Natural killer cell (primary cell): ENCODE results near the gene SH3BP2. TPM values are rescaled to one million over a fixed set of nuclear protein-coding genes. Genes with fewer than 3 reads are reported as not detected.

Experiments
- ATAC-seq, 3 donors: fragments of 150-1000 bp in 2 of 3; fragments of 200-7000 bp in 1 of 3; cut with Tn5 transposase; 1 replicate in 1 of 3; 2 replicates in 2 of 3; pipeline ENCODE4 v1.10.0; 2021; ENCODE audit warnings: mild to moderate bottlenecking in 2 of 3, moderate library complexity in 2 of 3
- DNase-seq, 2 donors: peaks; one replicate each; pipeline versions ENCODE4 v3.0.0 to v3.0.0-alpha.2; 2013 to 2021; ENCODE audit warnings: mixed read lengths in 1 of 2
- H3K27ac ChIP-seq: one replicate; pipeline ENCODE4 v1.5.1; 2013; ENCODE audit warnings: mild to moderate bottlenecking, low read length
- H3K27me3 ChIP-seq: one replicate; pipeline ENCODE4 v1.6.1; 2013; ENCODE audit warnings: low read length; ENCODE audit not compliant: control insufficient read depth, insufficient read depth
- H3K36me3 ChIP-seq: one replicate; pipeline ENCODE4 v1.6.1; 2013; ENCODE audit warnings: low read length; ENCODE audit not compliant: control insufficient read depth, insufficient read depth
- H3K4me1 ChIP-seq: one replicate; pipeline ENCODE4 v1.6.1; 2013; ENCODE audit warnings: low read length; ENCODE audit not compliant: control insufficient read depth, insufficient read depth
- H3K4me3 ChIP-seq: one replicate; pipeline ENCODE4 v1.5.1; 2013; ENCODE audit warnings: low read length
- H3K9me3 ChIP-seq: one replicate; pipeline ENCODE4 v1.6.1; 2013; ENCODE audit warnings: low read length; ENCODE audit not compliant: control insufficient read depth, insufficient read depth
- H3K27ac Mint-ChIP-seq, 2 donors: one replicate each; pipeline ENCODE4 v1.8.0; 2022; ENCODE audit warnings: mild to moderate bottlenecking in 2 of 2, mixed read lengths in 2 of 2, moderate library complexity in 1 of 2
- H3K27me3 Mint-ChIP-seq, 2 donors: one replicate each; pipeline ENCODE4 v1.8.0; 2022; ENCODE audit warnings: low read depth in 2 of 2, mixed read lengths in 2 of 2
- H3K36me3 Mint-ChIP-seq: one replicate; pipeline ENCODE4 v1.8.0; 2022; ENCODE audit warnings: mixed read lengths
- H3K4me1 Mint-ChIP-seq, 2 donors: one replicate each; pipeline ENCODE4 v1.8.0; 2022; ENCODE audit warnings: mixed read lengths in 2 of 2
- H3K4me3 Mint-ChIP-seq: one replicate; pipeline ENCODE4 v1.8.0; 2022; ENCODE audit warnings: mild to moderate bottlenecking, moderate library complexity, mixed read lengths
- H3K9me3 Mint-ChIP-seq, 2 donors: one replicate each; pipeline ENCODE4 v1.8.0; 2022; ENCODE audit warnings: mixed read lengths in 2 of 2
- CTCF ChIP-seq: fragments of 200-600 bp; IDR thresholded peaks from one replicate; pipeline ENCODE4 v1.8.0; 2022; ENCODE audit warnings: antibody characterized with exemption
- WGBS: methylation state at CpG from one replicate; pipeline ENCODE4 v1.1.7; 2013; ENCODE audit warnings: missing lambda C conversion rate; ENCODE audit not compliant: insufficient coverage; 5-methylcytosine and 5-hydroxymethylcytosine counted together
- intact Hi-C: fragments of 100-400 bp; cut with micrococcal nuclease; formaldehyde crosslinking; loops from one replicate; pipeline ENCODE4 v1.14.2; 2022
- total RNA-seq, 4 donors: library from RNA; stranded (reverse); fragments of 120-200 nt in 1 of 4; gene quantifications; one replicate each; pipeline versions ENCODE4 v1.2.3 to v1.2.4, GENCODE V29; 2013 to 2022

SH3BP2 gene
- total RNA-seq, 3 donors from 2014 or later (not counting 1 experiment from before 2014, with no cell fraction given): 213 to 283 (median 221) TPM

- H3K27me3 Mint-ChIP-seq: no peaks in the 10 kb centered on the region
- TF ChIP-seq CTCF: no peak
- ATAC-seq (peak; percentile 25 to 69 (median 59)), DNase-seq (no peak)
- Histone ChIP-seq H3K9me3 (no peaks in the 10 kb centered on the region), H3K36me3 (no peaks in the 10 kb centered on the region), H3K4me3 (no peak overlapping the region), H3K27ac (peak overlapping the region; percentile 66), H3K27me3 (no peaks in the 10 kb centered on the region), H3K4me1 (peaks cover 72% of the 10 kb centered on the region)
- peak overlapping the region in 1 of 2 donors; percentile 79 for H3K27ac Mint-ChIP-seq
- intact Hi-C loops: no loop called here
- WGBS: 65% methylated on average over 28 of the region's 28 CpGs
- H3K36me3 Mint-ChIP-seq: no peaks in the 10 kb centered on the region
- H3K9me3 Mint-ChIP-seq: no peaks in the 10 kb centered on the region
- H3K4me3 Mint-ChIP-seq: peak overlapping the region; percentile 57
- peaks cover 22 to 50% of the 10 kb centered on the region in 2 donors for H3K4me1 Mint-ChIP-seq
Measured at GRCh38 chr4:2806390-2807355, 13.8 kb downstream of the SH3BP2 start.

GRCh38 chr4:2807571-2807970, 14.7 kb downstream of the SH3BP2 start:
- peak overlapping the region in 1 of 2 donors; percentile 79 for H3K27ac Mint-ChIP-seq
- TF ChIP-seq CTCF: no peak
- H3K4me3 Mint-ChIP-seq: no peak overlapping the region
- no peaks in the 10 kb centered on the region for H3K9me3 Mint-ChIP-seq
- no peaks in the 10 kb centered on the region for H3K36me3 ChIP-seq
- peaks cover 31 to 58% of the 10 kb centered on the region in 2 donors for H3K4me1 Mint-ChIP-seq
- no peak overlapping the region for H3K4me3 ChIP-seq
- no peaks in the 10 kb centered on the region for H3K36me3 Mint-ChIP-seq
- DNase-seq (no peak), ATAC-seq (no peak)
- 94% methylated on average over 13 of the region's 13 CpGs for WGBS
- H3K27me3 ChIP-seq: no peaks in the 10 kb centered on the region
- H3K27ac ChIP-seq: no peak overlapping the region
- intact Hi-C loops: no loop called here
- H3K27me3 Mint-ChIP-seq: no peaks in the 10 kb centered on the region
- no peaks in the 10 kb centered on the region for H3K9me3 ChIP-seq
- H3K4me1 ChIP-seq: peaks cover 78% of the 10 kb centered on the region

GRCh38 chr4:2808001-2808400, 15.1 kb downstream of the SH3BP2 start:
- 93% methylated on average over 7 of the region's 7 CpGs for WGBS
- peaks cover 35 to 62% of the 10 kb centered on the region in 2 donors for H3K4me1 Mint-ChIP-seq
- intact Hi-C loops: no loop called here
- H3K9me3 Mint-ChIP-seq: no peaks in the 10 kb centered on the region
- peaks cover 80% of the 10 kb centered on the region for H3K4me1 ChIP-seq
- no peak for TF ChIP-seq CTCF
- H3K27ac Mint-ChIP-seq: no peak overlapping the region
- H3K27ac ChIP-seq: no peak overlapping the region
- H3K36me3 ChIP-seq: no peaks in the 10 kb centered on the region
- H3K27me3 Mint-ChIP-seq: no peaks in the 10 kb centered on the region
- DNase-seq (no peak), ATAC-seq (no peak)
- H3K36me3 Mint-ChIP-seq: no peaks in the 10 kb centered on the region
- H3K4me3 Mint-ChIP-seq: no peak overlapping the region
- H3K27me3 ChIP-seq: no peaks in the 10 kb centered on the region
- no peak overlapping the region for H3K4me3 ChIP-seq
- no peaks in the 10 kb centered on the region for H3K9me3 ChIP-seq
